HL-60 (cell line): ENCODE results near the gene BCL6.

Experiments
- DNase-seq, 2 experiments: peaks; one replicate each; pipeline ENCODE4 v3.0.0-alpha.2; 2010 to 2020; ENCODE audit warnings: low read depth in 1 of 2, low spot score in 1 of 2
- H3K27ac ChIP-seq: fragments of 250-450 bp; sonication (Bioruptor Pico); replicated peaks from 2 replicates; pipeline ENCODE4 v1.5.1; 2020; ENCODE audit warnings: mild to moderate bottlenecking, moderate library complexity
- H3K27me3 ChIP-seq: fragments of 250-450 bp; sonication (Bioruptor Pico); 2 replicates; pipeline ENCODE4 v1.5.1; 2021; ENCODE audit warnings: mild to moderate bottlenecking, moderate library complexity; ENCODE audit not compliant: insufficient read depth, poor library complexity, severe bottlenecking
- H3K4me3 ChIP-seq: replicated peaks from 2 replicates; pipeline ENCODE4 v1.5.1; 2011; ENCODE audit warnings: mild to moderate bottlenecking, control low read depth, low read length; ENCODE audit not compliant: insufficient read depth
- CTCF ChIP-seq: IDR thresholded peaks from one replicate; pipeline ENCODE4 v1.5.1; 2011; ENCODE audit warnings: low read length, control low read depth, inconsistent platforms; ENCODE audit not compliant: insufficient read depth
- GABPA ChIP-seq: IDR thresholded peaks from 2 replicates; pipeline ENCODE4 v1.6.1; 2012; ENCODE audit warnings: low read depth
- POLR2AphosphoS5 ChIP-seq: IDR thresholded peaks from 2 replicates; pipeline ENCODE4 v1.6.1; 2012; ENCODE audit warnings: low read depth
- REST ChIP-seq: IDR thresholded peaks from 2 replicates; pipeline ENCODE4 v1.6.1; 2012; ENCODE audit warnings: low read depth; ENCODE audit not compliant: insufficient replicate concordance
- SPI1 ChIP-seq: IDR thresholded peaks from 2 replicates; pipeline ENCODE4 v1.6.1; 2012; ENCODE audit warnings: low read depth, mild to moderate bottlenecking, borderline replicate concordance

BCL6 gene

GRCh38 chr3:187735383-187735782, 9.9 kb downstream of the BCL6 start:
- Histone ChIP-seq H3K27me3 (no peaks in the 10 kb centered on the region), H3K4me3 (no peak overlapping the region), H3K27ac (no peak overlapping the region)
- DNase-seq = no peak
- TF ChIP-seq GABPA (no peak), POLR2AphosphoS5 (no peak), REST (no peak), CTCF (no peak), SPI1 (no peak)

- TF ChIP-seq POLR2AphosphoS5 (no peak), REST (no peak), CTCF (no peak), SPI1 (no peak), GABPA (no peak)
- H3K27ac ChIP-seq = no peak overlapping the region
- H3K27me3 ChIP-seq = no peaks in the 10 kb centered on the region
- no peak for DNase-seq
- H3K4me3 ChIP-seq = no peak overlapping the region
These were observed 10.4 kb downstream of the BCL6 start for GRCh38 chr3:187734841-187735240.

- no peaks in the 10 kb centered on the region for H3K27me3 ChIP-seq
- no peak overlapping the region for H3K27ac ChIP-seq
- H3K4me3 ChIP-seq = no peak overlapping the region
- DNase-seq = no peak
- no peak for TF ChIP-seq POLR2AphosphoS5
- TF ChIP-seq SPI1 = no peak
- TF ChIP-seq REST = no peak
- no peak for TF ChIP-seq GABPA
- no peak for TF ChIP-seq CTCF
These were observed 11.9 kb downstream of the BCL6 start for GRCh38 chr3:187733371-187733770.
